ENCODE results near the gene C18orf63. TPM values are rescaled to one million over a fixed set of nuclear protein-coding genes. Genes with fewer than 3 reads are reported as not detected.

Gene C18orf63
- total RNA-seq, 2 donors from 2014 or later, result not detected

DNA sequence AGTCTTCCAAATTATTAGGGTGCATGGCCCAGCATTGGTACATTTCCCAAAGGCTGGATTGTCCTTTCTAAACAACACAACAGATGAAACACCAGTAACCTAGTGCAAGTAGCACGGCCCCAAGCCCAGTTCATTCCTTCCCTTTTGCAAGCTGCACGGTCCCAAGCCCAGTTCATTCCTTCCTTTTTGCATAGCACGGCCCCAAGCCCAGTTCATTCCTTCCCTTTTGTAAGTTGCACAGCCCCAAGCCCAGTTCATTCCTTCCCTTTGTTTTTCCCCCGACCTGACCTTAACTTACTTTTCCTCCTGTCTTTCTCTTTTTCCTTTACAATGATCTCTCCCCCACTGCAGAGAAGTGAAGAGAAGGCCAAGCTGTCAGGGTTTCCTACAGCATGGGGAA is 60.9 kb downstream of the C18orf63 start:
- H3K9me3 ChIP-seq, result no peaks in the 10 kb centered on the region
- no peaks in the 10 kb centered on the region for H3K4me1 ChIP-seq
- intact Hi-C loops (cut with DNase I), result no loop called here
- no peak overlapping the region for H3K4me3 ChIP-seq
- H3K36me3 ChIP-seq (replicated peaks in 1 of 2; ENCODE audit: insufficient read depth in 1 of 2, low read depth in 2 of 2), result no peaks in the 10 kb centered on the region
- no peak overlapping the region for H3K27ac ChIP-seq
- no peak for TF ChIP-seq POLR2A (IDR thresholded peaks at IDR 0.05)
- TF ChIP-seq CTCF (IDR thresholded peaks at IDR 0.05), result no peak
- DNase-seq, result no peak
- WGBS, 2 donors, result 64% methylated on average over 4 of the region's 4 CpGs
- no peak for ATAC-seq
- no peaks in the 10 kb centered on the region for H3K27me3 ChIP-seq

DNA sequence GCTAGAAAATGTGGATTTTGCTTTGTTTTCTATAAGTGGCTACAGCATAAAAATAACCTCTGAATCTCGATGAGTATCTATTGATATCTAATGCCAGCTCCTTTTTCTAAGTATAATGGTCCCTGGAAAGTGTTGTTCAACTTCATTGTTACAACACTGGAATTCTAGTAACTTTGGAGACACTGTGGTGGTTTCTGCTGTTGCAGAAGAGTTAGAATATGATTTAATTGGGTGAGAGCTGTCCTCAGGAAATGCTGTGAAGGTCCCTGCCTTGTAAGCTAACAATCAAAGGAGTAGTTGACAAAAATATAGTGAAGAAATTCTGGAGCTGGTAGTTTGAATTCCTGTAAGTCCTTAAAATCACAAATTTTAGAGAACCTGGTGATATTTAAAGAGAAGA is 62.1 kb downstream of the C18orf63 start:
- Histone ChIP-seq H3K4me3 (no peak overlapping the region), H3K4me1 (no peaks in the 10 kb centered on the region), H3K27ac (no peak overlapping the region), H3K36me3 (replicated peaks in 1 of 2; ENCODE audit: insufficient read depth in 1 of 2, low read depth in 2 of 2) (no peaks in the 10 kb centered on the region), H3K9me3 (no peaks in the 10 kb centered on the region), H3K27me3 (no peaks in the 10 kb centered on the region)
- 80 to 90% methylated on average over 1 of the region's 1 CpG for WGBS, 2 donors
- TF ChIP-seq CTCF (IDR thresholded peaks at IDR 0.05), result no peak
- no peak for TF ChIP-seq POLR2A (IDR thresholded peaks at IDR 0.05)
- DNase-seq (no peak), ATAC-seq (no peak)
- intact Hi-C loops (cut with DNase I), result no loop called here

DNA sequence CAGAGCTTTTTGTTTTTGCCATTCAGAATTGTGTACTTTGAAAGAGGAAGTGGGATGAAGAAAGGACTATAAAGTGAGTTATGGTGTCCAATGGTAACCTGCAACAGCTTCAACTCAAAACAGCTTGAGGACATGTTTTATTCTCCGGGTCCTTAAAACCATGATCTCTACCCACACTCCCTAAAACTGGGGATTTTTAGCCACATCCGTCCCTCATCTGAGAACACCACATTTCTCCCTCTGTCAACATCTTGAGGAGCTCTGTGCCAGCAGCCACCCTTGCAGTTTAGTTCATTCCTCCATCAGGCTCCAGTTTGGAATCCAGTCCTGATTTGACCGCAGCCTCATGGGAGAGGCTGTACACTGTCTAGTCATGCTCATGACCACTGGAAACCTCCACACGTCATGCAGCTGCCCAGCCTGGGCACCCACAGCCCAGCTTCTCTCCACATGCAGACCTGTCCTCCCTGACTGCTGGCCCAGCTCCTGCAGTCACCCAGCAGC is 62.6 kb downstream of the C18orf63 start:
- intact Hi-C loops (cut with DNase I), result no loop called here
- H3K9me3 ChIP-seq, result no peaks in the 10 kb centered on the region
- no peaks in the 10 kb centered on the region for H3K4me1 ChIP-seq
- DNase-seq (no peak), ATAC-seq (no peak)
- H3K27me3 ChIP-seq, result no peaks in the 10 kb centered on the region
- WGBS, 2 donors, result 59 to 79% methylated on average over 4 of the region's 4 CpGs
- TF ChIP-seq POLR2A (IDR thresholded peaks at IDR 0.05) (no peak), CTCF (IDR thresholded peaks at IDR 0.05) (no peak)
- H3K36me3 ChIP-seq (replicated peaks in 1 of 2; ENCODE audit: insufficient read depth in 1 of 2, low read depth in 2 of 2), result no peaks in the 10 kb centered on the region
- no peak overlapping the region for H3K27ac ChIP-seq
- no peak overlapping the region for H3K4me3 ChIP-seq

GRCh38 chr18:74380916-74381315 is 65.3 kb downstream of the C18orf63 start:
- ATAC-seq (no peak), DNase-seq (no peak)
- TF ChIP-seq CTCF (IDR thresholded peaks at IDR 0.05) (no peak), POLR2A (IDR thresholded peaks at IDR 0.05) (no peak)
- H3K36me3 ChIP-seq (replicated peaks in 1 of 2; ENCODE audit: insufficient read depth in 1 of 2, low read depth in 2 of 2), result no peaks in the 10 kb centered on the region
- H3K27me3 ChIP-seq, result no peaks in the 10 kb centered on the region
- H3K27ac ChIP-seq, result no peak overlapping the region
- H3K4me1 ChIP-seq, result no peaks in the 10 kb centered on the region
- intact Hi-C loops (cut with DNase I), result no loop called here
- no peak overlapping the region for H3K4me3 ChIP-seq
- H3K9me3 ChIP-seq, result no peaks in the 10 kb centered on the region
- WGBS, 2 donors, result 88 to 93% methylated on average over 10 of the region's 10 CpGs

GRCh38 chr18:74381621-74382295 is 66.1 kb downstream of the C18orf63 start:
- no peak overlapping the region for H3K27ac ChIP-seq
- WGBS, 2 donors, result 76 to 82% methylated on average over 16 to 17 of the region's 17 CpGs
- no peaks in the 10 kb centered on the region for H3K4me1 ChIP-seq
- H3K27me3 ChIP-seq, result no peaks in the 10 kb centered on the region
- no peaks in the 10 kb centered on the region for H3K9me3 ChIP-seq
- ATAC-seq, result no peak
- intact Hi-C loops (cut with DNase I), result no loop called here
- no peaks in the 10 kb centered on the region for H3K36me3 ChIP-seq (replicated peaks in 1 of 2; ENCODE audit: insufficient read depth in 1 of 2, low read depth in 2 of 2)
- no peak overlapping the region for H3K4me3 ChIP-seq
- DNase-seq, result no peak
- TF ChIP-seq CTCF (IDR thresholded peaks at IDR 0.05) (no peak), POLR2A (IDR thresholded peaks at IDR 0.05) (no peak)
